K562 (cell line): ENCODE measurements around the gene ZFYVE16. TPM values are rescaled to one million over a fixed set of nuclear protein-coding genes. Genes with fewer than 3 reads are reported as not detected.

ENCODE experiments used
- E2F6 ChIP-seq, 2 experiments: IDR thresholded peaks; 2 replicates each; pipeline ENCODE4 v1.6.1; 2011; ENCODE audit warnings: borderline replicate concordance in 1 of 2, control low read depth in 1 of 2, low read depth in 1 of 2, low read length in 1 of 2, mild to moderate bottlenecking in 1 of 2, mixed read lengths in 1 of 2, moderate library complexity in 1 of 2; ENCODE audit not compliant: insufficient read depth in 1 of 2, insufficient read length in 1 of 2, poor library complexity in 1 of 2, severe bottlenecking in 1 of 2; ENCODE audit errors: extremely low read depth in 1 of 2
- GTF2B ChIP-seq: IDR thresholded peaks from 2 replicates; pipeline ENCODE4 v1.6.1; 2011; ENCODE audit not compliant: insufficient read length; ENCODE audit errors: extremely low read depth
- LEF1 ChIP-seq: fragments of 450-650 bp; IDR thresholded peaks from 2 replicates; pipeline ENCODE4 v1.6.1; 2016; ENCODE audit warnings: mild to moderate bottlenecking
- MAFG ChIP-seq: fragments of 450-650 bp; conservative IDR thresholded peaks from 2 replicates; pipeline ENCODE4 v1.6.1; 2016; ENCODE audit warnings: missing genetic modification characterization, missing compliant biosample characterization
- NR2C2 ChIP-seq, 2 experiments: fragments of 200-800 bp in 1 of 2; sonication (Bioruptor generic) in 1 of 2; sonication (generic) in 1 of 2; formaldehyde crosslinking in 1 of 2; IDR thresholded peaks; 2 replicates each; pipeline versions ENCODE4 v1.6.1 to v1.8.0; 2016 to 2022; ENCODE audit warnings: mild to moderate bottlenecking in 1 of 2, missing compliant biosample characterization in 1 of 2, missing genetic modification characterization in 1 of 2, missing genetic modification reagents in 1 of 2
- REST ChIP-seq, 2 experiments: fragments of 450-650 bp; formaldehyde crosslinking in 1 of 2; IDR thresholded peaks; 2 replicates each; pipeline versions ENCODE4 v1.4.0 to v1.6.1; 2014 to 2020; ENCODE audit warnings: mild to moderate bottlenecking in 2 of 2, borderline replicate concordance in 1 of 2, low read depth in 1 of 2
- TAF7 ChIP-seq: fragments of 450-650 bp; IDR thresholded peaks from 2 replicates; pipeline ENCODE4 v1.6.1; 2016; ENCODE audit warnings: missing genetic modification characterization, missing compliant biosample characterization
- ZFP36 ChIP-seq: fragments of 150-350 bp; IDR thresholded peaks from 2 replicates; pipeline ENCODE4 v1.6.1; 2018; ENCODE audit warnings: low read length, low read depth; ENCODE audit not compliant: partially characterized antibody
- polyA plus RNA-seq, 8 experiments: library from polyadenylated mRNA; depleted of rRNA in 4 of 8; stranded (reverse) in 5 of 8; unstranded in 3 of 8; fragments of >200 nt; fragmentation: Nextera tagmentation in 2 of 8; fragmentation: Illumina TruSeq in 1 of 8; extraction: Ambion mirVana in 2 of 8; extraction: Trizol in 1 of 8; gene quantifications; 2 replicates each; pipeline versions ENCODE4 v1.2.1 to v1.2.3, GENCODE V29; 2011 to 2014; ENCODE audit warnings: inconsistent platforms in 1 of 8, missing spikeins in 1 of 8
- total RNA-seq, 7 experiments: library from RNA; depleted of rRNA in 6 of 7; stranded (reverse); fragments of >200 nt in 6 of 7; fragmentation: Illumina TruSeq in 2 of 7; extraction: Trizol in 2 of 7; gene quantifications; 2 replicates each; pipeline versions ENCODE4 v1.2.1 to v1.2.3, GENCODE V29; 2011 to 2021; ENCODE audit warnings: low replicate concordance in 1 of 7
- TF ChIP-seq, protein P1 (sequence below): sonication (generic); formaldehyde crosslinking; IDR thresholded peaks from 2 replicates; pipeline ENCODE4 v1.8.0; 2023; ENCODE audit warnings: mild to moderate bottlenecking, missing genetic modification reagents

Gene ZFYVE16
- total and polyA plus RNA-seq, 9 of the 15 experiments (the other 6 are each of a cell fraction or from before 2014, with no cell fraction given) = 6.0 to 18.9 (median 12.5) TPM

GRCh38 chr5:80406980-80407734 is 707 bp upstream of the ZFYVE16 start (continued):
- TF ChIP-seq, protein P1, sequence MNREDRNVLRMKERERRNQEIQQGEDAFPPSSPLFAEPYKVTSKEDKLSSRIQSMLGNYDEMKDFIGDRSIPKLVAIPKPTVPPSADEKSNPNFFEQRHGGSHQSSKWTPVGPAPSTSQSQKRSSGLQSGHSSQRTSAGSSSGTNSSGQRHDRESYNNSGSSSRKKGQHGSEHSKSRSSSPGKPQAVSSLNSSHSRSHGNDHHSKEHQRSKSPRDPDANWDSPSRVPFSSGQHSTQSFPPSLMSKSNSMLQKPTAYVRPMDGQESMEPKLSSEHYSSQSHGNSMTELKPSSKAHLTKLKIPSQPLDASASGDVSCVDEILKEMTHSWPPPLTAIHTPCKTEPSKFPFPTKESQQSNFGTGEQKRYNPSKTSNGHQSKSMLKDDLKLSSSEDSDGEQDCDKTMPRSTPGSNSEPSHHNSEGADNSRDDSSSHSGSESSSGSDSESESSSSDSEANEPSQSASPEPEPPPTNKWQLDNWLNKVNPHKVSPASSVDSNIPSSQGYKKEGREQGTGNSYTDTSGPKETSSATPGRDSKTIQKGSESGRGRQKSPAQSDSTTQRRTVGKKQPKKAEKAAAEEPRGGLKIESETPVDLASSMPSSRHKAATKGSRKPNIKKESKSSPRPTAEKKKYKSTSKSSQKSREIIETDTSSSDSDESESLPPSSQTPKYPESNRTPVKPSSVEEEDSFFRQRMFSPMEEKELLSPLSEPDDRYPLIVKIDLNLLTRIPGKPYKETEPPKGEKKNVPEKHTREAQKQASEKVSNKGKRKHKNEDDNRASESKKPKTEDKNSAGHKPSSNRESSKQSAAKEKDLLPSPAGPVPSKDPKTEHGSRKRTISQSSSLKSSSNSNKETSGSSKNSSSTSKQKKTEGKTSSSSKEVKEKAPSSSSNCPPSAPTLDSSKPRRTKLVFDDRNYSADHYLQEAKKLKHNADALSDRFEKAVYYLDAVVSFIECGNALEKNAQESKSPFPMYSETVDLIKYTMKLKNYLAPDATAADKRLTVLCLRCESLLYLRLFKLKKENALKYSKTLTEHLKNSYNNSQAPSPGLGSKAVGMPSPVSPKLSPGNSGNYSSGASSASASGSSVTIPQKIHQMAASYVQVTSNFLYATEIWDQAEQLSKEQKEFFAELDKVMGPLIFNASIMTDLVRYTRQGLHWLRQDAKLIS = no peak
- TF ChIP-seq REST (IDR thresholded peaks at IDR 0.05; ENCODE audit: borderline replicate concordance) (peak; percentile 93), REST (CRISPR knock-in tag; IDR thresholded peaks at IDR 0.05; ENCODE audit: low read depth) (no peak), MAFG (no peak), E2F6 (IDR thresholded peaks at IDR 0.05; ENCODE audit: borderline replicate concordance in 1 of 2, extremely low read depth in 1 of 2, insufficient read depth in 1 of 2, insufficient read length in 1 of 2, low read depth in 1 of 2, low read length in 1 of 2, poor library complexity in 1 of 2, severe bottlenecking in 1 of 2) (peak in 1 of 2 experiments; percentile 38), NR2C2 (CRISPR knock-in tag; IDR thresholded peaks at IDR 0.05) (no peak), NR2C2 (tag; IDR thresholded peaks at IDR 0.05) (0 out of 2 replicates have a peak, but pooled peaks have one; percentile 71), GTF2B (no peak), TAF7 (tag) (no peak), LEF1 (peak; percentile 47; the same call in 1 of the 2 replicates), ZFP36 (peak; percentile 16)
